BLaER1 (cell line): ENCODE measurements around the gene LIPA.
"Not testable (repeated sequence)": the region's sequence is repeated elsewhere in the genome, so short reads cannot be mapped to it uniquely, and the experiment has no call there.

Experiments used
- H3K27ac ChIP-seq: shearing (Covaris generic); formaldehyde crosslinking; 2 replicates; pipeline ENCODE4 v1.8.1; 2022
- H3K27me3 ChIP-seq: shearing (Covaris generic); formaldehyde crosslinking; 2 replicates; pipeline ENCODE4 v1.8.1; 2022
- H3K36me3 ChIP-seq: shearing (Covaris generic); formaldehyde crosslinking; 2 replicates; pipeline ENCODE4 v1.8.1; 2022
- H3K4me1 ChIP-seq: shearing (Covaris generic); formaldehyde crosslinking; 2 replicates; pipeline ENCODE4 v1.8.1; 2022
- H3K4me2 ChIP-seq: shearing (Covaris generic); formaldehyde crosslinking; 2 replicates; pipeline ENCODE4 v1.8.1; 2022
- H3K4me3 ChIP-seq: shearing (Covaris generic); formaldehyde crosslinking; 2 replicates; pipeline ENCODE4 v1.8.1; 2022
- H3K9ac ChIP-seq: shearing (Covaris generic); formaldehyde crosslinking; 2 replicates; pipeline ENCODE4 v1.8.1; 2022
- H3K9me3 ChIP-seq: shearing (Covaris generic); formaldehyde crosslinking; 2 replicates; pipeline ENCODE4 v1.8.1; 2022
- H4K20me1 ChIP-seq: shearing (Covaris generic); formaldehyde crosslinking; 2 replicates; pipeline ENCODE4 v1.8.1; 2022
- Cebpa-rat ChIP-seq: shearing (Covaris generic); IDR thresholded peaks from 2 replicates; pipeline ENCODE4 v1.8.1; 2022

The LIPA gene

DNA sequence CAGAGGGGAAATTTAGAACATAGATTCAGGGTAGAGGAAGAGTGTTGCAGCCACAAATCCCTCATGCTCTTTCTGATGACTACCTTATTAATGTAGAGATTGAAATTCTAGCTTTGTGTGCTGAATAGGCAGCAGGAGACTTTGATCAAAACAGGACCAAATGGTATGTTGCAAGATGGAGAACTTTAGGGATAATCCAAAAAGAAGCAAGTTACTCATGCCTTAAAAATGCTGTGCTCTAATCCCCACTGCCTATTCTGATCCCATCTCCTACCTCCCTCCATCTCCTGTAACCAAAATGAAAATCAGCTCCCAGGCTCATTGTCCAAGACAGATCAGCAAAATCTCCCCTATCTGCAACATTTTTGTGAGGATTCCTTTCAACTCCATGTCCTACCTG is 75.8 kb downstream of the LIPA start:
- Histone ChIP-seq H3K9me3 (peaks cover 6% of the 10 kb centered on the region; the same call in 1 of the 2 replicates), H3K4me1 (no peaks in the 10 kb centered on the region), H3K27me3 (no peaks in the 10 kb centered on the region), H3K36me3 (no peaks in the 10 kb centered on the region), H3K4me2 (no peak overlapping the region), H3K27ac (no peak overlapping the region), H3K9ac (no peak overlapping the region), H3K4me3 (no peak overlapping the region), H4K20me1 (no peaks in the 10 kb centered on the region)
- TF ChIP-seq Cebpa-rat: no peak

DNA sequence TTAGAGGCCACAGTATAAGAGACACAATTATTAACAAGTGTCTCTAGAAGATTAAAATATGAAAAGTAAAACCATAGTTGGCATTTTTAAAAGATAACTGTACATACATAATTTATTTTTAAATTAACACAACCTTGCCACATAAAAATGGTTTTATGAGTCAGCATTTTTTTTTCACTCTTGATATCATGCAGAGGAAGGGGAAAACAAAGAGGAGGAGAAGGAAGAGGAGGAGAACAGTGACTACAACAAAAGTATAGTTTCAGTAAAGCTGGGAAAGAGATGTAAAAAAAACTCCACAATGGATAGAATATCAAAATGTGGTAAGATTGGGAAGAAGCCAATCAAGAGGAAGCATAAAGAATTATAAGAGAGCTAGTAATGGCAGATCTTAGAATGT is 78.5 kb downstream of the LIPA start:
- H3K9ac ChIP-seq: no peak overlapping the region
- no peaks in the 10 kb centered on the region for H4K20me1 ChIP-seq
- no peaks in the 10 kb centered on the region for H3K36me3 ChIP-seq
- H3K4me3 ChIP-seq: no peak overlapping the region
- H3K27me3 ChIP-seq: no peaks in the 10 kb centered on the region
- H3K9me3 ChIP-seq: no peaks in the 10 kb centered on the region
- no peak overlapping the region for H3K4me2 ChIP-seq
- no peak for TF ChIP-seq Cebpa-rat
- H3K4me1 ChIP-seq: no peaks in the 10 kb centered on the region
- no peak overlapping the region for H3K27ac ChIP-seq

GRCh38 chr10:89171996-89172395 is 79.6 kb downstream of the LIPA start:
- no peak overlapping the region for H3K4me2 ChIP-seq
- H3K27ac ChIP-seq: no peak overlapping the region
- TF ChIP-seq Cebpa-rat: no peak
- H3K4me3 ChIP-seq: no peak overlapping the region
- H3K9me3 ChIP-seq: no peaks in the 10 kb centered on the region
- no peaks in the 10 kb centered on the region for H3K27me3 ChIP-seq
- H4K20me1 ChIP-seq: no peaks in the 10 kb centered on the region
- H3K9ac ChIP-seq: no peak overlapping the region
- no peaks in the 10 kb centered on the region for H3K4me1 ChIP-seq
- H3K36me3 ChIP-seq: no peaks in the 10 kb centered on the region

DNA sequence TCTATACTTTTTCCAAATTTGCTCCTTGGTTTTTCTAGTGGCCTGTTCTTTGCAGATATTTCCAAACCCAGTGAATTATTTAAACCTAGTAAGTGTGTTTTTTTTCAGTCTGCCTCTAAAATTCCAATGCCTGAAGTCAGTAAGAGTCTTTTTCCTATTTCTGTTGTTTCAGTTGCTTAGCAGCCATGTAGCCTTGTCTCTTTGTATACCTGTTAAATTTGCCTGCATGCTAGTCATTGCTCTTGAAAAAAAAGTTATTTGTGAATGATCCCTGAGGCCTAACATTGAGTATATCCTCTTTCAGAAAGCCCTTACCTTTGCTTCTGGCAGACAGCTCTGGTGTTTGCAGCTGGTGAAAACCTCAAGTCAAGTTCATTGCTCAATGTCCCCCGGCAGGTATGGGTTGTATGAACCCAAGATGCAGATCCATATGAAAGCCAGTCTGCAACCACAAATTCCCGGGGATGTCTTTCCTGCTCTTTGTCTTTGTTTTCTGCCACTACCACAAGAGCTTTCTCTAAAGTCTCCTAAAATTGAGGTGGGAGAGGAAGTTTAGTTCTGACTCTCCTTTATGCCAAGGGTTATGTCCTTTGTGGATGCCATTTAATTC is 80.2 kb downstream of the LIPA start:
- no peak overlapping the region for H3K4me3 ChIP-seq
- H3K4me1 ChIP-seq: no peaks in the 10 kb centered on the region
- H3K36me3 ChIP-seq: no peaks in the 10 kb centered on the region
- no peaks in the 10 kb centered on the region for H4K20me1 ChIP-seq
- H3K4me2 ChIP-seq: no peak overlapping the region
- H3K9me3 ChIP-seq: no peaks in the 10 kb centered on the region
- no peak overlapping the region for H3K27ac ChIP-seq
- H3K27me3 ChIP-seq: no peaks in the 10 kb centered on the region
- TF ChIP-seq Cebpa-rat: no peak
- H3K9ac ChIP-seq: no peak overlapping the region

DNA sequence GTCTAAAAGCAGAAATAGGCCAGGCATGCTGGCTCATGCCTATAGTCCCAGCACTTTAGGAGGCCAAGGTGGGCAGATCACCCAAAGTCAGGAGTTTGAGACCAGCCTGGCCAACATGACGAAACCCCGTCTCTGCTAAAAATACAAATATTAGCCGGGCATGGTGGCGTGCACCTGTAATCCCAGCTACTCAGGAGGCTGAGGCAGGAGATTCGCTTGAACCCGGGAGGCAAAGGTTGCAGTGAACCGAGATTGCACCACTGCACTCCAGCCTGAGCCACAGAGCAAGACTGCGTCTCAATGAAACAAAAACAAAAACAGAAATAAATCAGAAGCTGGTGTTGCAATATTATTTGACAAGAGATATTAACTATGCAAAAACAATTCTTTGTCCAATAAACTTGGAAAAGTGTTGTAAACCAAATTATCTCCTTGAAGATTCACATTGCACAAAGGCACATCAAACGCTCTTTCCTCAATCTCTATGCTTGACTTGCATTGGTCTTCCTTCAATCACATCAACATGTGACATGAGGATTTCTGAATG is 83.1 kb downstream of the LIPA start:
- H3K27me3 ChIP-seq, H3K27ac ChIP-seq, H3K36me3 ChIP-seq, H3K9me3 ChIP-seq, H4K20me1 ChIP-seq, H3K4me1 ChIP-seq, H3K4me2 ChIP-seq, H3K9ac ChIP-seq, H3K4me3 ChIP-seq: not testable (repeated sequence)

DNA sequence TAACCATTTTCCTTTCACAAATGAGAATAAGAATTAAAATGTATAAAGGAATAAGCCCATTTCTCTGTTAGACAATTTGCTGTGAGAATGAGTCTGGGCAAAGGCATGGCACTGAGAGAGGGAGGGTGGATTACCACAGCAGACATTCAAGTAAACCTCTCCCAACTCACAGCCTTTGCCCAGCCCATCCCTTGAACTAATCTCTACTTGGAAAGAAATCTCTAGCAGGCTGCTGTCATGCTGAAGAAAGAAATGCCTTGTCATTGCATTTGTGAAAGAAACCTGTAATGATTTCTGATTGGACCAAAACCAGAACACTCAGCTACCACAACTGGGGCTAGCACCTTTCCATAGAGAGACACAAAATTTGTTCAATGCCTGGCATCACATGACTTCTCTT is 83.7 kb downstream of the LIPA start:
- no peak overlapping the region for H3K4me3 ChIP-seq
- TF ChIP-seq Cebpa-rat: no peak
- no peaks in the 10 kb centered on the region for H4K20me1 ChIP-seq
- no peaks in the 10 kb centered on the region for H3K27me3 ChIP-seq
- H3K4me2 ChIP-seq: no peak overlapping the region
- no peaks in the 10 kb centered on the region for H3K36me3 ChIP-seq
- no peaks in the 10 kb centered on the region for H3K9me3 ChIP-seq
- H3K9ac ChIP-seq: no peak overlapping the region
- H3K27ac ChIP-seq: no peak overlapping the region
- H3K4me1 ChIP-seq: no peaks in the 10 kb centered on the region

DNA sequence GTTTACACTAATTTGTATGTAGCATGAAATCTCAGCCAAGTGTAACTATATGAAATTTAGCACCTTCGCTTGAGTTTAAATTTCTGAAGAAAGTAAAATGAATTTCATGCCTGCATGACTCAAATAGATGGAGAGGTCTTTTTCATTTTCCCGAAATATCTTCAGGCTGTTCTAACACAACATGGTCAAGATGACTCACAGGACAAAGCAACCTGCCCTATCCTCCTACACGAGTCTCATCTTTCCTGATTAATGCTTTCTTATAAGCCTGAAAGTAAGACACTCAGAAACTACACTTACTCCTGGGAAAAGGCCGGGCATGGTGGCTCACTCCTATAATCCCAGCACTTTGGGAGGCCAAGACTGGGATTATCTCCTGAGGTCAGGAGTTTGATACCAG is 85.7 kb downstream of the LIPA start:
- Histone ChIP-seq H3K9ac (no peak overlapping the region), H3K27ac (no peak overlapping the region), H3K27me3 (no peaks in the 10 kb centered on the region), H3K4me2 (no peak overlapping the region), H3K4me3 (no peak overlapping the region), H4K20me1 (no peaks in the 10 kb centered on the region), H3K4me1 (no peaks in the 10 kb centered on the region), H3K36me3 (no peaks in the 10 kb centered on the region), H3K9me3 (no peaks in the 10 kb centered on the region)
- TF ChIP-seq Cebpa-rat: no peak

DNA sequence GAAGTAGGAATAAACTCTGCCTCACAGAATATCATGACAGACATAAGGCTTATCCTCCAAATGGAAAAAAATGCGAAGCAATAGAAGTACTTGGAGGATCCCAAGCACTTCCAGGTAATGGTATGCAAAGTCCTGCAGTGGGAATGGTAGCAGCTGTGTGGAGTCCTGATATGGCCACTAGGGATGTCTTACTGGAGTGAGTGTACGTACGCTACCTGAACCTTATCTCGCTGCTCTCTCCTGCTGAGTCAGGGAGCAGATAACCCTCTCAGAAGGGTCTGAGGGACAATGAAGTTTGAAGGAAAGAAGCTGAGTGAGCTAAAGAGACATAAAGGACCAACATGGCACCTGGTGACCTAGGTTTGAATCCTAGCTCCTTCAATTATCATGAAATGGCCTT is 86.7 kb downstream of the LIPA start:
- H3K4me2 ChIP-seq: no peak overlapping the region
- TF ChIP-seq Cebpa-rat: no peak
- no peak overlapping the region for H3K4me3 ChIP-seq
- H3K27ac ChIP-seq: no peak overlapping the region
- no peaks in the 10 kb centered on the region for H4K20me1 ChIP-seq
- no peaks in the 10 kb centered on the region for H3K27me3 ChIP-seq
- H3K9ac ChIP-seq: no peak overlapping the region
- H3K36me3 ChIP-seq: no peaks in the 10 kb centered on the region
- H3K4me1 ChIP-seq: no peaks in the 10 kb centered on the region
- H3K9me3 ChIP-seq: no peaks in the 10 kb centered on the region

DNA sequence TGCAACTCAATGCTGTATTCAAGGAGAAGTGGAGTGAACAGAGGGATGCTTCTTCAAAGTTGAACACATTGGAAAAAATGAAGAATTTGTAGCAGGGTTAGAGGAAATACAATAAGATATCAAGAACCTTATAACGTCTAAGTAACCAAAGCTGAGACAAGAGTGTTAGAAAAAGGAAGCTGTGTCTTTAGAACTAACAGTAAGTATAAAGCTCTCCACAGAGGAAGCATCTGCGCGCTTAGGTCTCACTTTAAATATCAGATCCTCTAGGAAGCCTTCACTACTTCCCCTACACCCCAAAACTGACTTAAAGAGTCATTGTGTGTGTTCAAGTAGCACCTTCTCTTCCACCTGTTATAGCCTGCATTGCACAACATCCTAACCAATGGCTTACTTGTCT is 87.5 kb downstream of the LIPA start:
- H3K9me3 ChIP-seq: no peaks in the 10 kb centered on the region
- no peaks in the 10 kb centered on the region for H4K20me1 ChIP-seq
- no peak overlapping the region for H3K9ac ChIP-seq
- no peak overlapping the region for H3K4me3 ChIP-seq
- no peak overlapping the region for H3K27ac ChIP-seq
- H3K36me3 ChIP-seq: no peaks in the 10 kb centered on the region
- TF ChIP-seq Cebpa-rat: no peak
- no peaks in the 10 kb centered on the region for H3K4me1 ChIP-seq
- H3K27me3 ChIP-seq: no peaks in the 10 kb centered on the region
- no peak overlapping the region for H3K4me2 ChIP-seq
